Activated gamma-delta T cell (primary cell): Measurements from ENCODE around the gene PCBP3.
"Not testable (repeated sequence)": the region's sequence is repeated elsewhere in the genome, so short reads cannot be mapped to it uniquely, and the experiment has no call there.

ENCODE experiments used
- DNase-seq: peaks from one replicate; lab custom pipeline; 2025; lab: John Stamatoyannopoulos, UW

The PCBP3 gene

DNA sequence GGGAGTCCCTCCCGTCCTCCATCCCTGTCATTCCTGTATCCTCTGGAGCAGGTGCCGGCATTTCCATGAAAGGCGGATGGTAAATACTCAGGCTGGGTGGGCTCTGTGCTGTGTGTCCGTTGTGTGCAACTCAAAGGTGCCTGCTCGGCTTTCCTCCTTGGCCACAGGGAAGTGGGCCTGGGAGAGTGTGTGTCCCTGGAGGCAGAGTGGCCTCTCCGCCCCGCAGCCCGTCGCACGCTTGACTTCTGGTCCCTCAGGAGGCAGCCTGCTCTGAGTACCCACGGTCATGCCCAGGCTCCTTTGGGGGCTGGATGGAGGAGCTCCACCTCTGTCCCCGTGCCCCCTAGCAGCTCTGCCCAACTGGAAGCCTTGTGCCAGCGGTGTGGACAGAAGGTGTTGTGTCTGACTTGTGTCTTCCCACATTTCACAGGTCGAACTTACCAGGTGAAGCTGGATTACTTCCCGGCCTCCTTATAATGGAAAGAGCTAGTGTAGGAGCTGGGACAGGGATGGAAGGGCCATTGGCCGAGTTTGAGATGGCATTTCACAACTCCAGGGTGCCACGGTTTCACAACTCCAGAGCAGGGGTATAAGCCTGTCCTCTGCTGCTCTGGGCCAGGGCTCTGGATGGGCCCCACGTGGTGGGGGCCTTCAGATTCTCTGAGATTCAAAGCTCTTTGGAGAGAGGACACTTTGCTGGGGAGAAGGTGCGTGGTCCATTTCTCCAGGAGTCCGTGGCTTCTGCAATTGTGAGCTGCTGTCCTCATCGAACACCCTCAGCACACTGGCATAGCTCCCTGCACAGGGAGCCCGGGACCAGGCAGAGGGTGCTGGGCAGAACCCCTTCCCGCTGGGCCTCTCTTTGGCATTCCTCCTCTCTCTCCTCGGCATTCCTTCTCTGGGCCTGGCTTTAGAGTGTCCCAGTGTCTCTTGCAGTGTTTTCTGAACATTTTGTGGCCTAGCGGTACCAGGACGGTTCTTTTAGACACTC, 185.3 kb downstream of the PCBP3 start:
- DNase-seq, result no peak

DNA sequence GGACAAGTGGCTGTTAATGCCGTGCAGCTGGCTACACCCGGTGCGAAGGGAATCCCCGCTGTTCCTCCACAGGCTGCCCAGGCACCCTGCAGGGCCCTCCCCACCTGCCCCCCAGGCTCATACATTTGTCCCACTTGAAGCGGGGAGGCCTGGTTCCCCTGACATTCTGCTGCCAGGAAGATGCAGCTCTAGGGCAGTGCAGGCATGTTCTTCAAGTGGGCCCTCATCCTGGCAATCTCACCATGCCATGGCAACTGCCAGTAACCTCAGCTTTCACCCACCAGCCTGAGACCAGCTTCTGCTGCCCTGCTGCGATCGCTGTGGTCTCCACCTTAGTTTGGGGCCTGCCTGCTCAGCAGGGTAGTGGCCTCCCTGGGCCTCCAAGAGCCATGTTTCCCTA, 186.1 kb downstream of the PCBP3 start:
- no peak for DNase-seq

DNA sequence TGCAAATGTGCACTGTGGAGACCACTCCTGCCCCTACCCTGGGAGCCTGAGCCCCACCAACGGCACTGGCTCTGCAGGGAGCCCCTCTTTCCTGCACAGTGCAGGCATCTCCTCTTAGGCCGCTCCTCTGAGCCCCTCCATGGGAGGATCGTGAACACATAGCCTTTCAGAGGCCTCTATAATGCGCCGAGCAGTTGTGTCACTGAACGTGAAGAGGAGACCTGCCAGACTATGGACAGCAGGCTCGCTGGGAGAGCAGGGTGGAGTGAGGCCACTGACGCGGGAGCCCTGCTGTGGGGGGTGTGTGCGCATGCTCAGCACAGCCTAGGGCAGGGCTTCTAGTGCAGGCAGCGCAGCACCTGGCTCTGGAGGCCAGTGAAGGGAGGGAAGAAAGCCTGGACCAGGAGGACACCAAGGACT, 186.7 kb downstream of the PCBP3 start:
- no peak for DNase-seq

DNA sequence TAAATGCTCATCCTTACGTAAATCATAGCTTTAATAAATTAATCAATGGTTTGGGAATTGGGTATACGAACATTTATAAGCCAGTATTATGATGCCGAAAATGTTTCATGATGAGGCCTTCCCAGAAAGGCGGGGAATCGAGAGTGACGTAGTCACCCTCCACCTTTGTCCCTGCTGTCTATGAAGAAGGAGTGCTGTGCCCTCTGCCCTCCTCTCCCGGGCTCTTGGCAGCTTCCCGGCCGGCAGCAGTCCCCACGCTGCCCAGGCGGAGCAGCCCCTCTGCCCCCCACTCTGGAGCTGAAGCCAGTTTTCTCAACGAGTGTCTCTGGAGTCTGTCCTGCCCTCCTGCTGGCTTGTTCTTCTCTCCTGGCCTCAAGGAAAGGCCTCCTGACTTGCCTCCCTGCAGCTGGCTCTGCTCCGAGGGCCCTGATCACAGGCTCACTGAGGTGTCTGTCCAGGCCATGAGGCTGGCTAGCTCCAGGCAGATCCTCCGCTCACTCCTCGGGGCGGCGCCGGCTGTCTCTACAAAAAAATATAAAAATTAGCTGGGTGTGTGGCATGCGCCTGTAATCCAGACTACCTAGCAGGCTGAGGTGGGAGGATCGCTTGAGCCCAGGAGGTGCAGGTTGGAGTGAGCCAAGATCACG, 187.3 kb downstream of the PCBP3 start:
- DNase-seq, result no peak

DNA sequence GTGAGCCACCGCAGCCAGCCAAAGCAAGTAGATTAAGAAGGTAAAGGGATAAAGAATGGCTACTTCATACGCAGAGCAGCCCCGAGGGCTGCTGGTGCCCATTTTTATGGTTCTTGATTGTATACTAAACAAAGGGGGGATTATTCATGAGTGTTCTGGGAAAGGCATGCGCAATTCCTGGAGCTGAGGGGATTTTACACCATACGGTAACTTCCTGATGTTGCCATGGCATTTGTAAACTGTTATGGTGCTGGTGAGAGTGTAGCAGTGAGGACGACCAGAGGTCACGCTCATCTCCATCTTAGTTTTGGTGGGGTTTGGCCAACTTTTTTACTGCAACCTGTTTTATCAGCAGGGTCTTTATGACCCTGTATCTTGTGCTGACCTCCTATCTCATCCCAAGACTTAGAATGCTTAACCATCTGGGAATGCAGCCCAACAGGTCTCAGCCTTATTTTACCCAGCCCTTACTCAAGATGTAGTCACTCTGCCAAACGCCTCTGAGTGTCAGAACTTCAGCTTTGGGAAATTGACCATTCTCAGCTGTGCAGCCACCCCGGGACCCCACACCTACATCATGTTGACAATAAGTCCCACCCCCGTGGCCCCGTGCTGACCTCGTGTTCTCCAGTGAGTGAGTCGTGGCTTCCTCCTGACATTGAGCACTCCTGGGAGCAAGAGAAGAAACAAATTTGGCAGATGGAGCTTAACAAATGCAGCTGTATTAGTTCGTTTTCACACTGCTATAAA, 188.6 kb downstream of the PCBP3 start:
- no peak for DNase-seq

DNA sequence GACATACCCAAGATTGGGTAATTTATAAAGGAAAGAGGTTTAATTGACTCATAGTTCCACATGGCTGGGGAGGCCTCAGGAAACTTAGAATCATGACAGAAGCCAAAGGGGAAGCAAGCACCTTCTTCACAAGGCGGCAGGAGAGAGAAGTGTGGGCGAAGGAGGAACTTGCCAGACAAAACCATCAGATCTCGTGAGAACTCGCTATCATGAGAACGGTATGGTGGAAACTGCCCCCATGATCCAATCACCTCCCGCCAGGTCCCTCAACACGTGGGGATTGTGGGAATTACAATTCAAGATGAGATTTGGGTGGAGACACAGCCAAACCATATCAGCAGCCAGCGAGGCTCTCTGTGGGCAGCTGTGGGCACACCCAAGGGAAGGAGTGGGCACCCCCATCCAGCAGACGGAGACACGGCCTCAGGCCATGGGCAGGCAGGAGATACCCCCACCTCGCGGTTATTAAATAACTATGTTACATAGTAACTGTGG, 189.3 kb downstream of the PCBP3 start:
- not testable (repeated sequence) for DNase-seq

DNA sequence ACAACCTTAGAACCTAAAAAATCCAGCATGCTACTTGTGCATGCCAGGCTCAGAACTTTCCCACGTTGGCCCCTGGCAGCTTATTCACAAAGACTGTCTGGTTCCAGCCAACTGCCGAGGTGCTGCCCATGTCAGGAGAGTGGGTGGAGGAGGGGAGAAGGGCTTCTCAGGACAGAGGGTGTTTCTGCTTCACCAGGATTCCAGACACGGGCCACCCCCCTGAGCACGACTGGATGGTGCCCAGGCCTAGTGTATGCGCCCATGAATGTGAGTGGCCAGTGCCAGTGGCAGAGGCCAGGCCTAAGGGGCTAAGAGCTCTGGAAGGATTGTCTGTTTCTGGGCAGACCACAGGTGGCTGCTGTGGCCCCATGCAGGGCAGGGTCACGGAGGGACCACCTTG, 189.9 kb downstream of the PCBP3 start:
- no peak for DNase-seq

DNA sequence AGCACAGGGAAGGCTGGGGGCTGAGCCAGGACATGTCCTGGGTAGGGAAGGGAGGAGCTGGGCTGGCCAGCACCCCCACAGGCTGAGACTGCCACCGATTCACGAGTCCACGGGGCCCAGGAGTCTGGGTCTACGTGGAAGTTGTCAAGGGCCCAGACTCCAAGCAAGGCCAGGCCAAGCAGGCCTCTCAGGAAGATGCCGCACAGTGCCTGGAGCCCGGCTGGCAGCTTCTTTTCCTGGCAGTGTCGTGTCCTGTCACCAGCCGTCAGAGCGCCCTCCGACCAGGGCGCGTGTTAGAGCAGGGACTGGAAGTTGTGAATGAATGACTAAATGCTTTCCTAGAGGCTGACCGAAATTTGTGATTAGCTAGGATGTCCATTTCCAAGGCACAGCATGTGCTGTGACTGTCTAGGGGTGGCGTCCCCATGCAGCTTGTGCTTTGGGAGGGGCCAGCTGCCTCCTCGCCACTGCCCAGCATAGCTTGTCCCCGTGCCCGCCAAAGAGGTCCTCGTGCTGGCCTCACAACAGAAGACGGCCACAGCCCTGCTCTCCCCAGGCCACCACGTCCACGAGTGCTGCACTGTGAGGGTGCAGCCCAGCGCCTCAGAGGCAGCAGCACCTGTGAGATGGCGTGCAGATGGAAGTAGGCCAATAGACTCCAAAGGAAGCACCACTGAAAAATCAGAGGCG, 190.6 kb downstream of the PCBP3 start:
- DNase-seq, result no peak

DNA sequence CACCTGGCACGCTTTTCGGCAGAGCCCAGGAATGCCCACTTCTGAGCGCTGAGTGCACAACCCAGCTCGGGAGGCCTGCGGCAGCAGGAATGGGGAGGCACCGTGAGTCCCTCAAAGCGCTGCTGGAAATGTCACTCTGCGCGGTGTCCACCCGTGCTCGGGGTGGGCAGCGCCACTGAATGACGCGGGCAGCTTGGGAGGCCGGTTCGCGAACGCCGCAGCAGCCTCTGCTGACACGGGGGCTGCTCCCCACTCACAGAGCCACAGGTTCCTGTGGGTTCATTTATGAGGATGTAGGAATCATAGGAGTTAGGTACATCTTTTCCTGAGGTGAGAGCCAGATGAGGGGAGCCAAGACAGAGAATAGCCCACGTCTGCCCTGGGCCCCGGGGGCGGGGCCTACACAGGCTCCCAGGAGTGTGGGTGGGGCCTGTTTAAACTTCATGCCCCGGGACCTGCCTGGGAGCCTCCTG, 191.3 kb downstream of the PCBP3 start:
- DNase-seq, result no peak

DNA sequence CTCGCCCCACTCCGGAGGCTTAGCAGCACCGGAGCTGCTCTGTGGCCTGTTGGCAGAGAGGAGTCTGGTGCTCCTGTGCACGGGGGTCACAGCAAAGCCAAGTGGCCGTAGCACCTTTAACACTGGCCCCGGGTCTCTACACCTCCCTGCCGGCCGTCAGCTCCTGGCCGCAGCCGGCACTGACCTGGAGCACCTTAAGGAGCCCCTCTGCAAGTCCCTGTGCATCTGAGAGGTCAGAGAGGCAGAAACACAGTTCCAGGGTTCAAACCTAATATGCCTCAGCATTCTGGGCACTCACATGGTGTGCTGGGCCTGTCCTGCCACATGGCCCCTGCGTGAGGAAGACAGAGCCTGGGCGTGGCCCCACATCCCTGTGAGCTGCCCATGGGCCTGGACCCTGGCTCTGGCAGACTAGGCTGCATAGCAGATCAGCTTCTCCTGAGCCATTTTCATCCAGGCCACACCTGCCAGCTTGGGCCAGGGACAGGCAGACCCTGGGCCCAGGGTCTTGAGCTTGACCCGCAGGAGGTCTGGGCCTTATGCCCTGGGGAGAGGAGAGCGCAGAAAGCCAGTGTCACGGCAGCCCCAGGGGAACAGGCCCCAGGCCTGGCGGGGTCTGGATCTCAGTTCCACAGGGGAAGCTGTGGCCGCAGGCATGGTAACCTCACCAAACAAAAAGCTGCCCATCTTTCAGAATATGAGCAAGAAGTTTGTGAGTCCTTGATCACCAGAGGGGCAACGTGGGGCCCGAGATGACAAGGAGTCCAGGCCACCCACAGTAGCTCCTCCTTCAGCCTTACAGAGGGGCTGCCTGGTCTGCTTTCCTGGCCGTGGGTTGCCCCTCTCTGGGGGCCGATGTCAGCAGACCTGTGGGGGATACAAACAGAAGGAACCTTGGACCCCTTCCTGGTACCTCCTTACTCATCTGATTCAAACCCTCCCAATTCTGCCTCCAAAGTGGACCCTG, 192.1 kb downstream of the PCBP3 start:
- DNase-seq, result no peak

DNA sequence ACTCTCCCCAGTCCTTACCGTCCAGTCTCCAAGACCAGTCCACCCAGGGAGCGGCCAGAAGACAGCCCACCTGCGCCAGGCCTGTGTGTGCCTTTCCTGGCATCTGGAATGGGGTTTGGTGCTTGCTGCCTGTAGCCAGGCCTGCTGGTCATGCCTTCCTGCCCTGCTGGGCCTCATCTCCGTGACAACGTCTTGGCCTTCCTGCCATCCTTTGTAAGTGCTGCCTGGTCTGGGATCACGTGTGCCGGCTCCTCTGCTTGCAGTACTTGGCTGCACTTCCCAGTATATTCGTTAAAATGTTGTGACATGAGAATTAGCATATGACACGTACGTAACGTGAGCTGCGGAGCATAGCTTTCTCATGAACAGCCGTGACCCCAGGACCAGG, 192.7 kb downstream of the PCBP3 start:
- DNase-seq, result no peak

DNA sequence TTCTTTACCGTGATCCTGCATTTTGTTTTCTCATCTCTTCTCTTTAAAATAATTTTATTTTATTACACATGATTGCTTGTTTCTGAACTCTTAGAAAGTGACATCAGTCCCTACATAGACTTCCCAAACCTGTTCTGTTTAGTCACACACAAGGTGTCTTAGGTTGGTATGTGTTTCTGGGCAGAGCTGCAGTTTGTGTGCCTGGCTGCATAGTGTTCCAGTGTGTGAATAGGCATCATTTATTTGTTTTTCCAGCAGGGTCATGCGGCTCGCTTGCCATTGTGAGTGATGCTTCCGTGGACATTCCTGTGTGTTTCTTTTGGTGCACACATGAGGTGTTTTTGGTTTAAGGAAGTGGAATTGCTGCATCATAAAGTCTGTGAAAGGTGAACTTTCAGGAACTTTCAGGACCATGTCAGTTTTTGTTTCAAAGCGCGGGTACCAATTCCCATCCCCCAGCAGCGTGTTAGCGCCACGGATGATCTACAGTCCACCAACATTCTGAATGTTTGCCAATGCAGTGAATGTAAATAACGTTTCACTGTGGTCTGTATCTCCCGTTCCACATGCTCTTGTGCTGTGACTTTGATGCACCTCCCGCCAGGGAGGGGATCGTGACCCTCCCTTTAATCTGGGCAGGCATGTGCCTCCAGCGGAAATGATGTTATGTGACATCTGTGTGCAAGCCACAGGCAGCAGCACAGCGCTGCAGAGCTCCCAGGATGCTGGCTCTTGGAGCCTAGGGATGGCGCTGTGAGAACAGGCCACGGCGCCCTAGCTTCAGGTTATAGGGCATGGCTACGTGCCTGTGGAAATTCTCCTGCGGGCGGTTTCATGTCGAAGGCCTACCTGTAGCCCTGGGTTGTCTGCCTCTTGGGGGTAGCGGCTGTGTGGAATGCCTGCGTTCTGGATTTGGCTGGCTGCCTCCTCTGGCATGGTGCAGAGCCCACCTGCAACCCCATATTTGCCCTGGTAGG, 193.5 kb downstream of the PCBP3 start:
- no peak for DNase-seq

DNA sequence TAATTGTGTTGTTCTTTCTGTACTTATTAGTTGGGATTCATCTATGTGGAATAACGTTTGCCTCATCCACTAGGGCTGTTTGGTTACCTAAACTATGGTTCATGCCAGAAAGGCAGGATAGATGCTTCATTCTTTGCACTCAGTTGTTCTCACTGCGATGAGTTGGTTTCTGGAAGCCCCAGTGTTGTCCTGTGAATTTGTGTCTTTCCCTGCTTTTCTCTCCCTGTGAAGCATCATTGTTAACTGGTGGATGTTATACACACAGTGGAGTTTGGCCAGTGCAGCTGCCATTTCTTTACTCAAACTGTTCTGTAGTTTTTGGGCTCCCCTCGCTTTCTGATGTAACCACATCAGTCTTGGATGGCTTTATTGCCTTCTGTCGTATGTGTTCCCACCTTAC, 194.4 kb downstream of the PCBP3 start:
- DNase-seq, result no peak

DNA sequence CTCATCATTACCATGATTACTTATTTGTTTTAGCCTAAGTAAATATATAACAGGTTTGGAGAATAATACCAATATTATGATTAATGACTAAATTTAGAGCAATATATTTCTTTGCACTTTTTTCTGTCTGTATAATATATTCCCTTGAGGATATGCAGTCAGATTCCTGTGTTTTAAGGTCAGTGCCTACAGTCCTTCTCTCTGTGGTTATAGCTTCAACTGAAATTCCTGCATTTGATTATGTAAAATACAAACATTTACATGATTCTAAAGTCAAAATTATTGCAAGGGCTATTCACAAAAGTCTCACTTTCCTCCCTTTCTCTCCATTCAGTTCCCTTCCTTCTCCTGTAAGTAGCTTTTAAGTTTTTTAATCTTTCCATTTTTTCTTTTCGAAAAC, 195.1 kb downstream of the PCBP3 start:
- no peak for DNase-seq

DNA sequence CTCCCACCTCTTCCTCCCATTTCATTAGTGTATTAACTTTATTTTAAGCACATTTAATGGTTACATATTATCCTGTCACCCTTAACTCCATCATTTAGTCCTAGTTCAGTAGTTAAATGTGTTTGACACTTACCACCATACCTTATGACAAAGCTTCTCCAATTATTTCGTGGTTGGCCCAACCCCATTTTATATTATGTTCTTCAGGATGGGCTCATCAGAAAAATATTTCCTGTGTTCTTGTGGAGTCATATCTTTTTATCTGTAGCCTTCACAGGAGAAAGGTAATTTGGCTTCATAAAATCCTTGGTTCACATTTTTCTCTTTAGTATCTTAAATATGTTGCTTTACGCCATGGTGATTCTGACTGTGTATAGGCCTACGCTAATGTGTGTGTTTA, 195.7 kb downstream of the PCBP3 start:
- DNase-seq, result no peak

DNA sequence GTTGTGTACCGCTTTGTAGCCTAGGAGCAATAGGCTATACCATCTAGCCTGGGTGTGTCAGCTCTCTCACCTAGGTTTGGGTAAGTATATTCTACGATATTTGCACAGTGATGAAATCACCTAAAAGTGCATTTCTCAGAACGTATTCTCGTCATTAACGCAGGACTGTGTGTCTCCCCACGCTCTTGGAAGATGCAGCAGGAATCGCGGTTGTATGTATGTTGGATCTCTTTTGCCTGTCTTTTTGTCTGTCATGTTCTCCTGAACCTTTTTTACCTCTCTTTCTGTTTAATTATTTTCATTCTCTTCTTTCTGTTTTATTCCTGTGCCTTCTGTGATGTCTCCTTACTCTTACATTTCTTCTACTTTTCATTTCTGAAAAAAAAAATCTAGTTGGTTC, 197.5 kb downstream of the PCBP3 start:
- no peak for DNase-seq

DNA sequence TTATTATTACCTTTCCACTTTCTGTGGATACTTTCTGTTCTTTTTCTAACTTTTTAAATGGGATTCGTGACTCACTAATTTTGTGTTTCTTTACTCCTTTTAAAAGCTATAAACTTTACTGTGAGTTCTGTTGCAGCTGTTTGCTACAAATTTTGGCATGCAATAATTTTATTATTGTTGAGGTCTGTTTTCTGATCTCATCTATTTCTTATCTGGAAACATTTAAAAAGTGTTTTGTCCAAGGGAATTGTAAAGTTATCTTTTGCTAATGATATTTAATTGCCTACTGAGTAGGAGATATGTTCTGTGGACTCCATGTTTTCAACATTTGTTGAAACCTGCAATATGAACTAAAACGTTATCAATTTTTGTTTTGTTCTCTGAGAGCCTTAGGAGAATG, 199.9 kb downstream of the PCBP3 start:
- DNase-seq, result no peak

DNA sequence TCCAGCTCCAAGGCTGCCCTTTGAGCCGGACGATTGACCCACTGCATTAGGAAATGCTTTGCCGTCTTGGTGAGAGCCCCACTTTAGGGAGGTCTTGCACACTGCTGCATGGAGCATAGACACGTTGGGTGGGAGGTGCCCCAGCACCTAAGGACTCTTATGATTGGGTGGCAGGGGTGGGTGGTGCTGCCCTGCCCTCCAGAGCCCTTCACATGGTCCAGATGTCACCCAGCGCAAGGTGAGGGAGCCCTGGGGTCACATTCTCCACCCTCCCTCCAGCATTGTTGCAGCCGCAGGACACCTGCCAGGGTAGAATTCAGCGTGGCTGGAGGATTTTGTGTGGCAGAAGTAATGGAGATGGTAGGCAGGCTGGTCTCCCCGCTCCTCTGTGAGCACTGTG, 200.7 kb downstream of the PCBP3 start:
- DNase-seq, result no peak

DNA sequence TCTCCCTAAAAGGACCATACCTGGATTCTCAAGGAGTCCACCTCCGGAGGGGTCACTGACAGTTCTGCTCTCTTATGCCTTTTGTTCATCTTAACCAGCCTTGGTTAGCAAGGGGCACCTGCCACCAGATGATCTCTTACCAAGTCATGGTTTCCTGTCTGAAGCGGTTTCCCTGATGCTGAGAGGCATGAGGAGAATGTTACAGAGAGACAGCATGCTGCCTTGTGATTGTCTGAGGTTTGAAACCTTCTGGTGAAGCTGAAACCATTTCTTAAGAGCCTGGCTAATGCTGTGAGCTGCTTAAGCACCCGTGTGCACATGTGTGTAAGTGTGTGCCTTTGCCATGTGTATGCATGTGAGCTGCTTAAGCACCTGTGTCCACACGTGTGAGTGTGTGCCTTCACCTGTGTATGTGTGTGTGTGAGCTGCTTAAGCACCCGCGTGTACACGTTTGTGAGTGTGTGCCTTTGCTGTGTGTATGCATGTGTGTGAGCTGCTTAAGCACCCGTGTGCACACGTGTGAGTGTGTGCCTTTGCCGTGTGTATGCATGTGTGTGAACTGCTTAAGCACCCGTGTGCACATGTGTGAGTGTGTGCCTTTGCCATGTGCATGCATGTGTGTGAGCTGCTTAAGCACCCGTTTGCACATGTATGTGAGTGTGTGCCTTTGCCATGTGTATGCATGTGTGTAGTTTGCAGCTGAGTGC, 201.7 kb downstream of the PCBP3 start:
- DNase-seq, result no peak
